ENCODE measurements around the gene LRP6. TPM values are rescaled to one million over a fixed set of nuclear protein-coding genes. Genes with fewer than 3 reads are reported as not detected.

Gene LRP6
- total and polyA plus RNA-seq, 2 experiments from 2014 or later: 18.1 to 25.4 TPM

DNA sequence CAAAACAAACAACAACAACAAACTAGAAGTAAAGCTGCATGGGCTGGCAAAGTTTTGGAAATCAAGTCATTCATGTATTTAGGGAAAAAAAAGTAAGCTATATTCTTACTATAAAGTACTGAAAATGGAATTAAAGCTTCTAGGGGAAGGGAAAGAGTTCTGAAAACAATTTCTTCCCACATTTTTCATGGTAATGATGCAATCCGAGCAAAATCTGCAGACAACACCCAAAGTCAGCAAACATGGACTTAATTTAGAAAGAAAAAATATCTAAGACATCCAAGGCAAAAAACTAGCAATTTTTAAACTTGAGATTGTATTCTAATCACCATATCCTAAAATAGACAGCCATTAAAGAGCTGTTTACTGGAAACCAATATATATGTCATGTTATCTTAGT lies 86.3 kb downstream of the LRP6 start:
- no peaks in the 10 kb centered on the region for H3K9me3 ChIP-seq (ENCODE audit: low read depth)
- H3K4me1 ChIP-seq (ENCODE audit: low read depth): peaks cover 14% of the 10 kb centered on the region
- DNase-seq (ENCODE audit: low read depth in 1 of 2, low spot score in 1 of 2): no peak
- TF ChIP-seq, protein P1, sequence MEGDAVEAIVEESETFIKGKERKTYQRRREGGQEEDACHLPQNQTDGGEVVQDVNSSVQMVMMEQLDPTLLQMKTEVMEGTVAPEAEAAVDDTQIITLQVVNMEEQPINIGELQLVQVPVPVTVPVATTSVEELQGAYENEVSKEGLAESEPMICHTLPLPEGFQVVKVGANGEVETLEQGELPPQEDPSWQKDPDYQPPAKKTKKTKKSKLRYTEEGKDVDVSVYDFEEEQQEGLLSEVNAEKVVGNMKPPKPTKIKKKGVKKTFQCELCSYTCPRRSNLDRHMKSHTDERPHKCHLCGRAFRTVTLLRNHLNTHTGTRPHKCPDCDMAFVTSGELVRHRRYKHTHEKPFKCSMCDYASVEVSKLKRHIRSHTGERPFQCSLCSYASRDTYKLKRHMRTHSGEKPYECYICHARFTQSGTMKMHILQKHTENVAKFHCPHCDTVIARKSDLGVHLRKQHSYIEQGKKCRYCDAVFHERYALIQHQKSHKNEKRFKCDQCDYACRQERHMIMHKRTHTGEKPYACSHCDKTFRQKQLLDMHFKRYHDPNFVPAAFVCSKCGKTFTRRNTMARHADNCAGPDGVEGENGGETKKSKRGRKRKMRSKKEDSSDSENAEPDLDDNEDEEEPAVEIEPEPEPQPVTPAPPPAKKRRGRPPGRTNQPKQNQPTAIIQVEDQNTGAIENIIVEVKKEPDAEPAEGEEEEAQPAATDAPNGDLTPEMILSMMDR (IDR thresholded peaks at IDR 0.05; ENCODE audit: low read depth, low read length): no peak
- no peak overlapping the region for H3K4me3 ChIP-seq
- no peak overlapping the region for H3K27ac ChIP-seq
- peaks cover 17% of the 10 kb centered on the region for H3K36me3 ChIP-seq
- H3K27me3 ChIP-seq: no peaks in the 10 kb centered on the region

DNA sequence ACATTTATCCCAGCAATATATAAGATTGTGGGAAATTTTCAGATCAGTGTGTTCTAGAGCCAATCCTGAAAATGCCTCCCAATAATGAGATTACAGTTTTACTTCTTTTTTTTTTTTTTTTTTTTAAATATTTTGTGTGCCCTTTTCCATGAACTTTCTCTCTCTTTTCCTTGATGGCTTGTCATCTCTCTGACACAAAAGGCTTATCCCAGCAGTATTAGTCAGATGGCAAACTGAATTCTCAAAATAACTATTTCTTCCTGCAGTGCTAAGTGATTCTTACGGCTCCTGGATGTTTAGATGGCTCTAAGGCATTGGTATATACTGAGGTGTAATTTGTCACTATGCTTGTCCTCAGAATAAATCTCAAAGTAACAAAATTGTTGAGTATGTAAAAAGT lies 86.7 kb downstream of the LRP6 start:
- Histone ChIP-seq H3K4me3 (no peak overlapping the region), H3K4me1 (ENCODE audit: low read depth) (peaks cover 14% of the 10 kb centered on the region), H3K27ac (no peak overlapping the region), H3K9me3 (ENCODE audit: low read depth) (no peaks in the 10 kb centered on the region), H3K36me3 (peaks cover 17% of the 10 kb centered on the region), H3K27me3 (no peaks in the 10 kb centered on the region)
- TF ChIP-seq, protein P1 (IDR thresholded peaks at IDR 0.05; ENCODE audit: low read depth, low read length): no peak
- DNase-seq (ENCODE audit: low read depth in 1 of 2, low spot score in 1 of 2): no peak

DNA sequence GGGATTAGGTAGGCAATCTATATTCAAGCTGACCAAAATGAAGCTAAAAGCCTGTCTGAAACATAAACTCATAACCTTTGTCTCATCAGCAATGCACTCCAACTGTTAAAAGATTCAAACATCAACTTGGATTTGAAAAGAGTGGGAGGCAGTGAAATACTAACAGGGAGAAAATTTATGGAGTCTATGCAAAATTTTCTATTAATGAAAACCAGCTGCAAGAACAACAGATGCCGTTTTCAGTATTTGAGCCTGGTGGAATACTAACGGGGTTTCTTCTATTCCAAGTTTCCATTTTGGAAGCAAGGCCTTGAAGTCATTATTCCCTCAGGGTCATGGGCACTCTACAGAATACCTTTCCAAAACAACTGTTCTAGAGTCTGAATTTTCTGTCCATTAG lies 88.3 kb downstream of the LRP6 start:
- Histone ChIP-seq H3K4me1 (ENCODE audit: low read depth) (peaks cover 14% of the 10 kb centered on the region), H3K27me3 (no peaks in the 10 kb centered on the region), H3K27ac (no peak overlapping the region), H3K36me3 (peaks cover 17% of the 10 kb centered on the region), H3K4me3 (no peak overlapping the region), H3K9me3 (ENCODE audit: low read depth) (no peaks in the 10 kb centered on the region)
- TF ChIP-seq, protein P1 (IDR thresholded peaks at IDR 0.05; ENCODE audit: low read depth, low read length): no peak
- DNase-seq (ENCODE audit: low read depth in 1 of 2, low spot score in 1 of 2): no peak

DNA sequence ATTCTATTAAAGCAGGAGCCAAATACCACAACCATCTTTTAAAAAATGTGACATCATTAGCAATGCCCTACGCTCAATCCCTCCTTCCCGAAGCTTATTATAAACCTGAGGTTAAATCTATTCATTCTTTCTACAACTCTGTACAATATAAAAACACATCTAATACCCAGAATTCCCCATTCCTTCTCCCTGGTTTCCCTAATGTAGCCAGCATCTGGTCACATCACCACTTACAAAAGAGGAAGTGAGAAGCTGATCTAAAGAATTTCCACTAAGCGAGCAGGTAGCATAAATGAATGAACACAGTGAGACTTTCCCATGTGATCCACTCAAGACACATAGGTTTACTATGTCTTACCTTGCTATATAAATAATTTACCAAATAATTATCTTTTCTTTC lies 90.4 kb downstream of the LRP6 start:
- Histone ChIP-seq H3K27me3 (no peaks in the 10 kb centered on the region), H3K9me3 (ENCODE audit: low read depth) (no peaks in the 10 kb centered on the region), H3K4me3 (no peak overlapping the region), H3K27ac (no peak overlapping the region), H3K4me1 (ENCODE audit: low read depth) (no peaks in the 10 kb centered on the region), H3K36me3 (peaks cover 17% of the 10 kb centered on the region)
- TF ChIP-seq, protein P1 (IDR thresholded peaks at IDR 0.05; ENCODE audit: low read depth, low read length): no peak
- no peak for DNase-seq (ENCODE audit: low read depth in 1 of 2, low spot score in 1 of 2)

DNA sequence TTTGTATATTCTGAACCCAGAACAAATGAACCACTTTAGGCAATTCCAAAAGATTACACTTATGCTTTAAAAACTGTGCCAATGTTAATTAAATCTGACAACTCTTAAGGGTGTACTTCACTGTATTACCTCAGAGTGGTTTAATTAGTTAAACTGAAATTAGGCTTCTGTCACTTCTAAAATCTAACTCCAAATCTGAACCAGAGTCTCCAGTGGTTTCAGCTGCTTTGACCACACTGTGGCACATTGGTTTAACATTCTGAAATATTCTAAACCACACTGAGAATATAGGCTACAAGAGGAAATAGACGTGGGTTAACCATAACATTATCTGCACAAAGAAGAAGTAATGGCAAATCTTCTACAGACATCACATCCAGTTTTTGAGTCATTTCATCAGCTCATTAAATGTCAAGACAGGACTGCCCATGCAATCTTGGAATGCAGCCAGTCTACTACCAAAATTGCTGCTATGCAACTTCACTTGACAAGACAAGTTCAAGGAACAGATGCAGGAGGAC lies 94.8 kb downstream of the LRP6 start:
- H3K36me3 ChIP-seq: no peaks in the 10 kb centered on the region
- H3K4me1 ChIP-seq (ENCODE audit: low read depth): peaks cover 6% of the 10 kb centered on the region
- H3K27me3 ChIP-seq: no peaks in the 10 kb centered on the region
- TF ChIP-seq, protein P1 (IDR thresholded peaks at IDR 0.05; ENCODE audit: low read depth, low read length): no peak
- H3K27ac ChIP-seq: no peak overlapping the region
- peak; percentile 7 to 66 for DNase-seq (ENCODE audit: low read depth in 1 of 2, low spot score in 1 of 2)
- H3K4me3 ChIP-seq: no peak overlapping the region
- no peaks in the 10 kb centered on the region for H3K9me3 ChIP-seq (ENCODE audit: low read depth)

DNA sequence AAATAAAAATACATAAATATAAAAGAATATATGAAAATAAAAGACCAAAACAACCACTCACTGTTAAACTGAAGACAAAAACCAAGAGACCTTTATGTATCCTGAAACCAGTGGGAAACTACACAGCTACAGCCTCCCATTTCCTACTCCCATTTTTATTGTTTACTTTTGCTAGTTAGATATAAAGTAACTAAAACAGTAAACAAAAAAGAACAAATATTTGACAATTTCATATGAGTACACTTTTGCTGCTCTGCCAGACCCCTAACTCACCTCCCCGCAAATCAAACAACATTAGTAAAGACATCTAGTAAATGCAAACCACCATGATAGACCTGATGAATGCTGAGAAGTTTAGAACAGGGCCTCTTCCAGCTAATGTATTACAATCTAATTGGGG lies 99.0 kb downstream of the LRP6 start:
- H3K36me3 ChIP-seq: no peaks in the 10 kb centered on the region
- TF ChIP-seq, protein P1 (IDR thresholded peaks at IDR 0.05; ENCODE audit: low read depth, low read length): no peak
- no peak for DNase-seq (ENCODE audit: low read depth in 1 of 2, low spot score in 1 of 2)
- H3K4me1 ChIP-seq (ENCODE audit: low read depth): peaks cover 6% of the 10 kb centered on the region
- no peaks in the 10 kb centered on the region for H3K9me3 ChIP-seq (ENCODE audit: low read depth)
- no peaks in the 10 kb centered on the region for H3K27me3 ChIP-seq
- H3K27ac ChIP-seq: no peak overlapping the region
- no peak overlapping the region for H3K4me3 ChIP-seq

Measured in cardiac muscle cell (in vitro differentiated cells and primary cell).